ENCODE data around the gene ISG20.

Gene ISG20

GRCh38 chr15:88658972-88659931 lies 20.4 kb downstream of the ISG20 start:
- H3K4me1 ChIP-seq (ENCODE audit: insufficient read depth, low read length, poor library complexity, severe bottlenecking): no peaks in the 10 kb centered on the region
- H3F3A ChIP-seq (ENCODE audit: low read depth): no peaks in the 10 kb centered on the region
- H2AFZ ChIP-seq (ENCODE audit: low read length): no peak overlapping the region
- H3K4me3 ChIP-seq (ENCODE audit: low read length, poor library complexity, severe bottlenecking): no peak overlapping the region
- no peak for TF ChIP-seq EZH2phosphoT487 (IDR thresholded peaks at IDR 0.05; ENCODE audit: borderline replicate concordance)
- no peak for TF ChIP-seq CTCF (conservative IDR thresholded peaks at IDR 0.05; ENCODE audit: low read length)
- no peak overlapping the region for H3K4me2 ChIP-seq (ENCODE audit: low read depth, low read length, poor library complexity, severe bottlenecking)
- H4K20me1 ChIP-seq (ENCODE audit: insufficient read depth, low read length, poor library complexity, severe bottlenecking): no peaks in the 10 kb centered on the region
- no peaks in the 10 kb centered on the region for H3K79me2 ChIP-seq (ENCODE audit: insufficient read depth, low read length)
- no peak overlapping the region for H3K9ac ChIP-seq (ENCODE audit: low read depth, low read length, poor library complexity, severe bottlenecking)
- H3K9me2 ChIP-seq (replicated peaks; ENCODE audit: low read depth, low read length): no peaks in the 10 kb centered on the region
- H3K9me3 ChIP-seq (ENCODE audit: insufficient read depth, low read depth, low read length): no peaks in the 10 kb centered on the region
- no peaks in the 10 kb centered on the region for H3K27me3 ChIP-seq (ENCODE audit: insufficient read depth, low read length, poor library complexity, severe bottlenecking)
- H3K36me3 ChIP-seq (ENCODE audit: insufficient read depth, low read length): no peaks in the 10 kb centered on the region

DNA sequence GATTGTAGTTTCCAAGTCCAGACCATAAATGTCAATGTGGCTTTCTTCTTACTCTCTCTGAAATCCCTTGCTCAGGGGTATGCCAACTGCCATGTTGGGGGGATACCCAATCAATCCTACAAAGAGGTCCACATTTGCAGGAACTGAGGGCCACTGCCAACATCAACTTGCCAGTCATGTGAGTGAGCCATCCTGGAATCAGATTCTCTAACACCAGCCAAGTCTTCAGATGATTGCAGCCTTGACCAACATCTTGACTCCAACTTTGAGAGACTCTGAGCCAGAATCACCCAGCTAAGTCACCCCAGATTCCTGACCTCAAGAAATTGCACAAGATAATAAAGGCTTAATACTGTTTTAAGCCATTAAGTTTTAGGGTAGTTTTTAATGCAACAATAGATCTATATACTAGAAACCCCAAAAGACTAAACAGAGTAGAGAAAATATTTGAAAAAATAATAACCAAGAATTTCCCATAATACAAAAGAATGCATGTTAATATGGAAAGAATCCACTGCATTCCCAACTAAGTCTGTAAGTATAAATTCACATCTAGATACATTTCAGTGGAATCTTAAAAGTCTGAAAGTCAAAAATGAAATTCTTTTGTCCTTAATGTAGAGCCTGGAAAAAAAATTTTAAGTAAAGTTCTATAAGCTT lies 22.4 kb downstream of the ISG20 start:
- no peaks in the 10 kb centered on the region for H3K9me2 ChIP-seq (replicated peaks; ENCODE audit: low read depth, low read length)
- no peak overlapping the region for H3K9ac ChIP-seq (ENCODE audit: low read depth, low read length, poor library complexity, severe bottlenecking)
- no peak overlapping the region for H3K4me3 ChIP-seq (ENCODE audit: low read length, poor library complexity, severe bottlenecking)
- H3K9me3 ChIP-seq (ENCODE audit: insufficient read depth, low read depth, low read length): no peaks in the 10 kb centered on the region
- H3F3A ChIP-seq (ENCODE audit: low read depth): no peaks in the 10 kb centered on the region
- no peaks in the 10 kb centered on the region for H3K36me3 ChIP-seq (ENCODE audit: insufficient read depth, low read length)
- no peak overlapping the region for H3K4me2 ChIP-seq (ENCODE audit: low read depth, low read length, poor library complexity, severe bottlenecking)
- no peaks in the 10 kb centered on the region for H3K4me1 ChIP-seq (ENCODE audit: insufficient read depth, low read length, poor library complexity, severe bottlenecking)
- H2AFZ ChIP-seq (ENCODE audit: low read length): no peak overlapping the region
- no peaks in the 10 kb centered on the region for H3K27me3 ChIP-seq (ENCODE audit: insufficient read depth, low read length, poor library complexity, severe bottlenecking)
- H3K79me2 ChIP-seq (ENCODE audit: insufficient read depth, low read length): no peaks in the 10 kb centered on the region
- TF ChIP-seq EZH2phosphoT487 (IDR thresholded peaks at IDR 0.05; ENCODE audit: borderline replicate concordance) (no peak), CTCF (conservative IDR thresholded peaks at IDR 0.05; ENCODE audit: low read length) (no peak)
- H4K20me1 ChIP-seq (ENCODE audit: insufficient read depth, low read length, poor library complexity, severe bottlenecking): no peaks in the 10 kb centered on the region

GRCh38 chr15:88661761-88662556 lies 23.1 kb downstream of the ISG20 start:
- no peaks in the 10 kb centered on the region for H3F3A ChIP-seq (ENCODE audit: low read depth)
- H3K9me3 ChIP-seq (ENCODE audit: insufficient read depth, low read depth, low read length): no peaks in the 10 kb centered on the region
- H3K4me3 ChIP-seq (ENCODE audit: low read length, poor library complexity, severe bottlenecking): no peak overlapping the region
- no peaks in the 10 kb centered on the region for H3K27me3 ChIP-seq (ENCODE audit: insufficient read depth, low read length, poor library complexity, severe bottlenecking)
- no peaks in the 10 kb centered on the region for H3K36me3 ChIP-seq (ENCODE audit: insufficient read depth, low read length)
- no peaks in the 10 kb centered on the region for H3K9me2 ChIP-seq (replicated peaks; ENCODE audit: low read depth, low read length)
- no peaks in the 10 kb centered on the region for H4K20me1 ChIP-seq (ENCODE audit: insufficient read depth, low read length, poor library complexity, severe bottlenecking)
- H2AFZ ChIP-seq (ENCODE audit: low read length): no peak overlapping the region
- H3K79me2 ChIP-seq (ENCODE audit: insufficient read depth, low read length): no peaks in the 10 kb centered on the region
- no peak overlapping the region for H3K4me2 ChIP-seq (ENCODE audit: low read depth, low read length, poor library complexity, severe bottlenecking)
- TF ChIP-seq CTCF (conservative IDR thresholded peaks at IDR 0.05; ENCODE audit: low read length) (no peak), EZH2phosphoT487 (IDR thresholded peaks at IDR 0.05; ENCODE audit: borderline replicate concordance) (no peak)
- no peaks in the 10 kb centered on the region for H3K4me1 ChIP-seq (ENCODE audit: insufficient read depth, low read length, poor library complexity, severe bottlenecking)
- H3K9ac ChIP-seq (ENCODE audit: low read depth, low read length, poor library complexity, severe bottlenecking): no peak overlapping the region

Measured in Loucy (cell line).